GM19238 (cell line): ENCODE measurements around the gene ELOVL2.
"Not testable (repeated sequence)": the region's sequence is repeated elsewhere in the genome, so short reads cannot be mapped to it uniquely, and the experiment has no call there.

Experiments used
- DNase-seq: peaks from one replicate; pipeline ENCODE4 v3.0.0; 2011; ENCODE audit warnings: low spot score; ENCODE audit not compliant: insufficient read length

The ELOVL2 gene

GRCh38 chr6:11023032-11023431 is 21.1 kb downstream of the ELOVL2 start:
- DNase-seq, result no peak

GRCh38 chr6:11021714-11022113 is 22.4 kb downstream of the ELOVL2 start:
- DNase-seq, result no peak

- no peak for DNase-seq
Observed at GRCh38 chr6:11021003-11021402, 23.1 kb downstream of the ELOVL2 start.

GRCh38 chr6:11018225-11018624 is 25.9 kb downstream of the ELOVL2 start:
- DNase-seq, result no peak

- DNase-seq, result no peak
Observed at GRCh38 chr6:11017090-11017489, 27.0 kb downstream of the ELOVL2 start.

- no peak for DNase-seq
Observed at GRCh38 chr6:11016452-11016851, 27.7 kb downstream of the ELOVL2 start.

GRCh38 chr6:11015102-11015501 is 29.0 kb downstream of the ELOVL2 start:
- DNase-seq, result no peak

GRCh38 chr6:11013721-11014070 is 30.4 kb downstream of the ELOVL2 start:
- DNase-seq, result no peak

GRCh38 chr6:11012976-11013720 is 31.0 kb downstream of the ELOVL2 start:
- DNase-seq, result no peak

GRCh38 chr6:11012295-11012754 is 31.8 kb downstream of the ELOVL2 start:
- no peak for DNase-seq

GRCh38 chr6:11011787-11012234 is 32.3 kb downstream of the ELOVL2 start:
- DNase-seq, result no peak

- no peak for DNase-seq
Observed at GRCh38 chr6:11009353-11009752, 34.8 kb downstream of the ELOVL2 start.

- no peak for DNase-seq
Observed at GRCh38 chr6:11008821-11009220, 35.3 kb downstream of the ELOVL2 start.

- DNase-seq, result no peak
Observed at GRCh38 chr6:11007715-11008608, 36.1 kb downstream of the ELOVL2 start.

- no peak for DNase-seq
Observed at GRCh38 chr6:11006061-11006460, 38.0 kb downstream of the ELOVL2 start.

- not testable (repeated sequence) for DNase-seq
Observed at GRCh38 chr6:11003297-11003696, 40.8 kb downstream of the ELOVL2 start.

- DNase-seq, result no peak
Observed at GRCh38 chr6:11002176-11002575, 41.9 kb downstream of the ELOVL2 start.

GRCh38 chr6:10999994-11000393 is 44.1 kb downstream of the ELOVL2 start:
- no peak for DNase-seq

GRCh38 chr6:10995114-10995707 is 48.9 kb downstream of the ELOVL2 start:
- no peak for DNase-seq

GRCh38 chr6:10993896-10994295 is 50.2 kb downstream of the ELOVL2 start:
- no peak for DNase-seq

- no peak for DNase-seq
Observed at GRCh38 chr6:10991115-10991514, 53.0 kb downstream of the ELOVL2 start.

- no peak for DNase-seq
Observed at GRCh38 chr6:10989587-10989986, 54.5 kb downstream of the ELOVL2 start.
